ENCODE data around the gene HCST.

- TF ChIP-seq CTCF (IDR thresholded peaks at IDR 0.05) (no peak), POLR2A (IDR thresholded peaks at IDR 0.05) (no peak)
These were observed 8.8 kb downstream of the HCST start for GRCh38 chr19:35911173-35911572.
